Tibial nerve (tissue), 4 donors: Measurements from ENCODE around the gene BDH1. TPM values are rescaled to one million over a fixed set of nuclear protein-coding genes. Genes with fewer than 3 reads are reported as not detected.

Experiments
- DNase-seq, 2 donors: peaks; one replicate each; pipeline ENCODE4 v3.0.0-alpha.2; 2019; ENCODE audit warnings: low spot score in 2 of 2
- H3K27ac ChIP-seq, 4 donors: fragments of 200-600 bp; sonication (generic) in 3 of 4; one replicate each; pipeline ENCODE4 v1.5.1; 2017 to 2019; ENCODE audit warnings: mild to moderate bottlenecking in 1 of 4
- H3K27me3 ChIP-seq, 2 donors: fragments of 200-600 bp; sonication (generic) in 1 of 2; one replicate each; pipeline versions ENCODE4 v1.5.1 to v1.6.0; 2017 to 2019
- H3K36me3 ChIP-seq, 3 donors: fragments of 200-600 bp; sonication (generic); one replicate each; pipeline ENCODE4 v1.5.1; 2018 to 2019
- H3K4me1 ChIP-seq, 4 donors: fragments of 200-600 bp; sonication (generic) in 3 of 4; one replicate each; pipeline ENCODE4 v1.5.1; 2017 to 2019
- H3K4me3 ChIP-seq, 4 donors: fragments of 200-600 bp; sonication (generic) in 3 of 4; one replicate each; pipeline ENCODE4 v1.5.1; 2017 to 2019; ENCODE audit warnings: mild to moderate bottlenecking in 1 of 4, moderate library complexity in 1 of 4
- H3K9me3 ChIP-seq, 4 donors: fragments of 200-600 bp; sonication (generic) in 3 of 4; one replicate each; pipeline ENCODE4 v1.5.1; 2017 to 2019
- CTCF ChIP-seq, 5 experiments: fragments of 200-600 bp in 3 of 5; fragments of 450-650 bp in 2 of 5; sonication (generic) in 3 of 5; IDR thresholded peaks; one replicate each; pipeline ENCODE4 v1.5.1; 2016 to 2019; ENCODE audit warnings: antibody characterized with exemption in 5 of 5, mild to moderate bottlenecking in 3 of 5, moderate library complexity in 2 of 5
- EP300 ChIP-seq, 2 donors: sonication (generic); formaldehyde crosslinking; IDR thresholded peaks; one replicate each; pipeline ENCODE4 v1.6.1; 2017; ENCODE audit warnings: antibody characterized with exemption in 2 of 2, mild to moderate bottlenecking in 1 of 2
- POLR2A ChIP-seq, 2 donors: fragments of 450-650 bp; IDR thresholded peaks; one replicate each; pipeline ENCODE4 v1.6.1; 2017; ENCODE audit warnings: antibody characterized with exemption in 2 of 2, mild to moderate bottlenecking in 2 of 2, moderate library complexity in 2 of 2
- WGBS, 2 donors: methylation state at CpG; one replicate each; pipeline ENCODE4 v1.1.5; 2018; 5-methylcytosine and 5-hydroxymethylcytosine counted together
- total RNA-seq, 4 donors: library from RNA; depleted of rRNA; stranded (reverse); fragments of >200 nt; gene quantifications; one replicate each; pipeline ENCODE4 v1.1.0, GENCODE V29; 2016

The BDH1 gene
- total RNA-seq, 4 donors from 2014 or later = 15.1 to 24.3 (median 18.7) TPM

DNA sequence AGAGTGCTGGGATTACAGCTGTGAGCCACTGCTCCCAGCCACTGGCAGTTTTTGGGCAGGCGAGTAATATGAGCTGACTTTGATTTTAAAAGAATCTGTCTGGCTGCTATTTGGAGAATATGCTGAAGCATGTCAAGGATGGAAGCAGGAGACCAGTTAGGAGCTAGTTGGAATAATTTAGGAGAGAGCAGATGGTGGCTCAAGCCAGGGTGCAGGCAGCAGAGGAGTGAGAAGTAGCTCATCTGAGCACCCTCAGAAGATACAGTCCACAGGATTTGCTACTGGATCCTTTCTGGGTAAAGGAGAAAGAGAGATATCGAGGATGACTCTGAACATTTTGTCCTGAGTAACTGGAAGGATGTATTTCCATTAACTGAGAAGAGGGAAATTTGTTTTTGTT, 30.4 kb upstream of the BDH1 start:
- H3K27ac ChIP-seq = no peak overlapping the region
- H3K9me3 ChIP-seq = no peaks in the 10 kb centered on the region
- H3K36me3 ChIP-seq = no peaks in the 10 kb centered on the region
- H3K27me3 ChIP-seq = no peaks in the 10 kb centered on the region
- DNase-seq = no peak
- no peak overlapping the region for H3K4me3 ChIP-seq
- 85 to 92% methylated on average over 2 of the region's 2 CpGs for whole genome bisulfite sequencing, 2 donors
- no peak for TF ChIP-seq EP300 (IDR thresholded peaks at IDR 0.05)
- no peaks in the 10 kb centered on the region for H3K4me1 ChIP-seq

- H3K27me3 ChIP-seq = no peaks in the 10 kb centered on the region
- no peak for TF ChIP-seq CTCF (IDR thresholded peaks at IDR 0.05)
- no peak for TF ChIP-seq EP300 (IDR thresholded peaks at IDR 0.05)
- no peak for TF ChIP-seq POLR2A (IDR thresholded peaks at IDR 0.05)
- H3K9me3 ChIP-seq = no peaks in the 10 kb centered on the region
- H3K36me3 ChIP-seq = peaks cover 0 to 10% (median 0%) of the 10 kb centered on the region in 3 donors
- H3K27ac ChIP-seq = no peak overlapping the region
- WGBS, 2 donors = 92 to 95% methylated on average over 5 of the region's 5 CpGs
- no peaks in the 10 kb centered on the region for H3K4me1 ChIP-seq
- no peak overlapping the region for H3K4me3 ChIP-seq
- DNase-seq = no peak
Measured at GRCh38 chr3:197584733-197585132, 29.0 kb upstream of the BDH1 start.

DNA sequence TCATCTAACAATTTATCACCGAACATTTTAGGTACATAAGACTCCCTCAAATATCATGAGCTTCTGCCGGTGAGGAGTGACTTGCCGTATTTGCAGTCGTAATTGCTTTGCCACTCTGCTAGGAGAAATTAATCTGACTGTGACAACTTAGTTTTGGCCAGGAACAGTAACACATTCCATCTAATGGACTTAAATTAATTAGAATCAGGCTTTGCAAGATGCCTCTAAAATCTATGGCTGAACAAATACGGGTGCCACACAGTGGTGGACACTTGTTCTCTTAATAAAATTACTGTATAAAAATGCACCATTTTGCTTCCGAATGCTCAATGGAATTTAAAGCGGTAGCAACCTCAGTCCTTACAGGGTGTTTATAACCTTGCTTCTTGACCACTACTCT, 27.6 kb upstream of the BDH1 start:
- 87 to 91% methylated on average over 7 of the region's 7 CpGs for WGBS, 2 donors
- TF ChIP-seq CTCF (IDR thresholded peaks at IDR 0.05) (no peak), EP300 (IDR thresholded peaks at IDR 0.05) (no peak), POLR2A (IDR thresholded peaks at IDR 0.05) (no peak)
- no peak overlapping the region for H3K4me3 ChIP-seq
- no peak overlapping the region for H3K27ac ChIP-seq
- no peaks in the 10 kb centered on the region for H3K27me3 ChIP-seq
- H3K36me3 ChIP-seq = peaks cover 0 to 21% (median 0%) of the 10 kb centered on the region in 3 donors
- H3K4me1 ChIP-seq = no peaks in the 10 kb centered on the region
- no peak for DNase-seq
- peaks cover 0 to 3% (median 0%) of the 10 kb centered on the region in 4 donors for H3K9me3 ChIP-seq

DNA sequence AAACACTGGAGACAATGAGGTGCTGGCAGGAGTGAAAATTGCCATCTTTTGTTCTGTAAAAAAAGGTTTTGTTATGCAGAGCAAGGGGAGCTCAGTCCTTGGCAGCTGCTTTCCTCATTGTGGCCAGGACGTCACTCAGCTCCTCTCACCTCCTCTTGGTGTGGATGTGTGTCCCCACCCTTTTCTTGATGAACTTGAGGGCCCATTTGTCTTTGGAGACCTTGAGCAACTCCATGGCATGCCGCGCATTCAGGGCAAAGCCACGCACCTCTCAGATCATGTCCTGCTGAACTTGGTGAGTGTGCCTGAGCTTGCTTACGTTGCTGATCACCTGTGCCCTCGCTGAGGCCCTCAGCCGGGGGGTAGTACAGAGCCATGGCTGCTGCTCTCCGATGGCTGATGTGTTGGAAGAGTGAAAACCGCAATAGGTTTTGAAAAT, 24.5 kb upstream of the BDH1 start:
- WGBS, 2 donors = 76 to 79% methylated on average over 9 of the region's 9 CpGs

DNA sequence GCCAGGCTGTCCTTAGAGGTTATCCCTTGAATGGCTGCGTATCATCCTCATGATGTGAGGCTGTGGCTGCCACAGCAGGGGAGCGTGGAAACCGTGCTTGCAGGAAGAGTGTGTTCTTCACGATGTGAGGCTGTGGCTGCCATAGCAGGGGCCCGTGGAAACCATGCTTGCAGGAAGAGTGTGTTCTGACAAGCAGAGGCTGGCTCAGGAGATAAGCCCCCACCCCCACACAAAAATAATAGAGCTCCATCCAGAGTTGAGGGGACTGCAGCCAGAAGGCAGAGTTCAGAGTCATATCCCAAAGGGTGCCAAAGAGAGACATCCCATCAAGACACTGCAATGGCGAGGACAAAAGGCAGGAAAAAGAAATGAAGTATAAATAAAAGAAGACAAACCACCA, 22.6 kb upstream of the BDH1 start:
- Histone ChIP-seq H3K9me3 (peaks cover 0 to 3% (median 0%) of the 10 kb centered on the region in 4 donors), H3K4me1 (no peaks in the 10 kb centered on the region), H3K27ac (no peak overlapping the region), H3K4me3 (no peak overlapping the region), H3K27me3 (no peaks in the 10 kb centered on the region), H3K36me3 (peaks cover 0 to 40% (median 0%) of the 10 kb centered on the region in 3 donors)
- no peak for TF ChIP-seq CTCF (IDR thresholded peaks at IDR 0.05)
- no peak for TF ChIP-seq EP300 (IDR thresholded peaks at IDR 0.05)
- TF ChIP-seq POLR2A (IDR thresholded peaks at IDR 0.05) = no peak
- 88 to 89% methylated on average over 6 of the region's 6 CpGs for WGBS, 2 donors
- no peak for DNase-seq

More for the DNA sequence above, 24.5 kb upstream of the BDH1 start:
- Histone ChIP-seq H3K27me3 (no peaks in the 10 kb centered on the region), H3K9me3 (peaks cover 0 to 3% (median 0%) of the 10 kb centered on the region in 4 donors), H3K36me3 (peaks cover 0 to 40% (median 0%) of the 10 kb centered on the region in 3 donors), H3K4me3 (no peak overlapping the region), H3K4me1 (no peaks in the 10 kb centered on the region), H3K27ac (no peak overlapping the region)
- TF ChIP-seq EP300 (IDR thresholded peaks at IDR 0.05) (no peak), POLR2A (IDR thresholded peaks at IDR 0.05) (no peak), CTCF (IDR thresholded peaks at IDR 0.05) (no peak)
- no peak for DNase-seq
